Activated T-cell treated with anti-CD3 and anti-CD28 coated beads for 24 hours (primary cell): ENCODE measurements around the gene CLSTN1.

Experiments
- DNase-seq: peaks from one replicate; pipeline ENCODE4 v3.0.0-alpha.2; 2020; ENCODE audit warnings: low read depth

CLSTN1 gene

GRCh38 chr1:9730096-9730901 lies 93.5 kb downstream of the CLSTN1 start:
- no peak for DNase-seq

GRCh38 chr1:9729523-9729922 lies 94.2 kb downstream of the CLSTN1 start:
- DNase-seq, result no peak

GRCh38 chr1:9728451-9729295 lies 95.1 kb downstream of the CLSTN1 start:
- peak; percentile 59 for DNase-seq

GRCh38 chr1:9726905-9727595 lies 96.7 kb downstream of the CLSTN1 start:
- DNase-seq, result no peak

DNA sequence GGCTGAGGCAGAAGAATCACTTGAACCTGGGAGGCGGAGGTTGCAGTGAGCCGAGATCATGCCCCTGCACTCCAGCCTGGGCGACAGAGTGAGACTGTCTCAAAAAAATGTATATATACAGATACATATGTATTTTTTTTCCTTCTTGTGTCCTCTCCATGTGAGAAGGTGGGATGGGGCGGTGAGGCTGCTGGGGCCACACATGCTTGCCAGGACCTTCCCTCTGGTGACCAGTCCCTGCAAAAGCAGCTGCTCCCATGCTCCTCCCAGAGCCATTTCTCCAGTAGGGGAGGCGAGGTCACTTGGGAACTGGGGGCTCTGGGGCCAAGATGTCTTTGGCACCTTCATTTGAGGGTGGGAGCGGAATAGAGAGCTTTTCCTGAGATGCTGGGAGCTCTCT lies 97.4 kb downstream of the CLSTN1 start:
- no peak for DNase-seq

GRCh38 chr1:9724706-9725476 lies 98.9 kb downstream of the CLSTN1 start:
- peak; percentile 68 for DNase-seq

DNA sequence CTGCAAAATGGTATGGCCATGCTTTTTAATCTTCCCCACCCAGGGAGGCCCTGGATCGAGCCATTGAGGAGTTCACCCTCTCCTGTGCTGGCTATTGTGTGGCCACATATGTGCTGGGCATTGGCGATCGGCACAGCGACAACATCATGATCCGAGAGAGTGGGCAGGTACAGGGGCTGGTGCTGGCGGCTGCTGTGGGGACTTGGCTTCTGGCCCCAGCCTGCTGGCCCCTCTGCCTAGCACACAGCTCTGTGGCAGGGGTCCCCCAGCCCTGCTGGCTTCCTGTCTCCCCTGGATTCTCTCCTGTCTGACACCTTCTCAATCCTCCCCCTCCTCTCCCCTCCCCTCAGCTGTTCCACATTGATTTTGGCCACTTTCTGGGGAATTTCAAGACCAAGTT lies 99.8 kb downstream of the CLSTN1 start:
- no peak for DNase-seq

GRCh38 chr1:9723068-9723805 lies 100.5 kb downstream of the CLSTN1 start:
- no peak for DNase-seq

GRCh38 chr1:9722378-9722749 lies 101.4 kb downstream of the CLSTN1 start:
- no peak for DNase-seq

GRCh38 chr1:9721606-9722377 lies 102.0 kb downstream of the CLSTN1 start:
- peak; percentile 73 for DNase-seq

DNA sequence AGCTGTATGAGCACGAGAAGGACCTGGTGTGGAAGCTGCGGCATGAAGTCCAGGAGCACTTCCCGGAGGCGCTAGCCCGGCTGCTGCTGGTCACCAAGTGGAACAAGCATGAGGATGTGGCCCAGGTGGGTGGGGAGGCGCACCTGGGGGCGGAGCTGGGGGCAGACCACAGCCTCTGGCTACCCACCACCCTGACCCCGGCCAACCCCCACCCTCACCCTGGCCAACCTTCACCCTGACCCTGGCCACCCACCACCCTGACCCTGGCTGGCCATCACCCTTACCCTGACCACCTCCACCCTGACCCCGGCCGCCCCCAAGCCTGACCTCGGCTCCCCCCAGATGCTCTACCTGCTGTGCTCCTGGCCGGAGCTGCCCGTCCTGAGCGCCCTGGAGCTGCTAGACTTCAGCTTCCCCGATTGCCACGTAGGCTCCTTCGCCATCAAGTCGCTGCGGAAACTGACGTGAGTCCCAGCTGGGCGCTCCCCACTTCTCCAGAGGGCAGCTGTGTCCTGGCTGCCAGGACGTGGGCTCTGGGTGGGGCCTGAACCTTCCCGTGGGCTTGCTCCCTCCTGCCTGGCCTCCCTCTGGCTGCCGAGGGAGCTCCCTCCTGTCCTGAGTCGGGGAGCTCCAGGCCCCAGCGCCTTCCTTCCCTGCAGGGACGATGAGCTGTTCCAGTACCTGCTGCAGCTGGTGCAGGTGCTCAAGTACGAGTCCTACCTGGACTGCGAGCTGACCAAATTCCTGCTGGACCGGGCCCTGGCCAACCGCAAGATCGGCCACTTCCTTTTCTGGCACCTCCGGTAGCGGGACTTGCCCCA lies 102.8 kb downstream of the CLSTN1 start:
- DNase-seq, result no peak

- no peak for DNase-seq
These were observed 103.6 kb downstream of the CLSTN1 start for GRCh38 chr1:9719978-9720722.

DNA sequence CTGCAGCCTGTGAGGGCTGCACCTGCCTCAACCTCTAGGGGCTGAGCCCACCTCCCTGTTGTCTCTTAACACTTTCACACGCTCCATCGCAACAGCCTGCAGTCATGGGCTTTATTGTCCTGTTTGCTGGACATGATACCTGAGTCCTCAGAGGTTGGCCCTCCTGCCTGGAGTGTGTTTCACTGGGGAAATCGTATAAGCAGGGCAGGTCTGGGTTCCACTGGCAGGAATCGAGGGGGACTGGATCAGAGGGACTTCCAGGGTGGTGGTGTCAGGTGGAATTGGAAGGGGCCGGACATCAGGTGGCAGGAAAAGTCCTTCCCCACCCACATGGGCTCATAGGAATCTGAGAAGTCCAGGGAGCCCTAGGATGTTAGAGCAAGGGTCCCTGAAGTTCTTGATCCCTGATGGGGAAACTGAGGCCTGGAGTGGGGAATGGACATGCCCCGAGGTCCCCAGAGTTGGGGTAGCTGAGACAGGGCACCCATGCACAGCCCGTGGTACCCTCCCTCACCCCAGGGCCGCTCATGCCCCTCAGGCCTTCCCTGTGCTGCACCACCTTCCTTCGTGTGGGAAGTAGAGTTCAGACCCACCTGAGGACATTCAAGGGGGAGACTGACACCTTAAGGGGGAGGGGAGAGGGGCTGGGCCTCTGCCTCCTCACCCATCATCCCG lies 105.6 kb downstream of the CLSTN1 start:
- DNase-seq, result no peak

DNA sequence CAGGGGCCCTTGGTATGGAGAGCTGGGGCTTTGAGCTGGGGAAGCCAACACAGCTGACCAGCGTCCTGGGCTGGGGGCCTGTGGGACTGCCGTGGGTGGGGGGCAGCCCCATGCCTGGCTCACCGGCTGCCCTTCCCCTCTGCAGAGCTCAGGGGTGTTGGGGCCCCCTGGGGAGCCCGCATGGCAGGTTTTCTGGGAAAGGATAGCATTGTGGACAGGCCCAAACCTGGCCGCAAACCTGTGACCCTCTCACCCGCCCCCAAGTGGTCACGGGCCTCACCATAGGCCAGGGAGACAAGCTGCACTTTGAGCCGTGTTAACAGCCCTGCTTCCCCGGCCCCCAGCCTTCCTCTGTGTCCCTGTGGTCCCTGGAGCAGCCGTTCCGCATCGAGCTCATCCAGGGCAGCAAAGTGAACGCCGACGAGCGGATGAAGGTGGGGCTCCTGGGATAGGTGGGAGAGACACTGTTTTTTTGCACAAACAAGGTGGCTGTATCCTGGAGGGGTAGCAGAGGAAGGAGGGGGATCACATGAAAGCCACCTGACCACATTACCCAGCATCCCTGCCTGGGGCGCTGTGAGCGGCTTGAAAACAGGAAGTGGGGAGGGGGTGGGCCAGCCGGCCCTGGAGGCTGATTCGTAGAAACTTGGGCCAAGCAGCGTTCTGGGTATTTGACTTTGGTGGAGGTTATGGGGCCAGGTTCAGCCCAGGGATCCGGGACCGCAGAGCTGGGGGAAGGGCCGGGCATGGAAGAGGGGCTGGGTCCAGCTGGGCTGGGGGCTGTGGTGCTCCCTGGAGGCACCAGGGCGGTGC lies 106.4 kb downstream of the CLSTN1 start:
- peak; percentile 82 for DNase-seq

DNA sequence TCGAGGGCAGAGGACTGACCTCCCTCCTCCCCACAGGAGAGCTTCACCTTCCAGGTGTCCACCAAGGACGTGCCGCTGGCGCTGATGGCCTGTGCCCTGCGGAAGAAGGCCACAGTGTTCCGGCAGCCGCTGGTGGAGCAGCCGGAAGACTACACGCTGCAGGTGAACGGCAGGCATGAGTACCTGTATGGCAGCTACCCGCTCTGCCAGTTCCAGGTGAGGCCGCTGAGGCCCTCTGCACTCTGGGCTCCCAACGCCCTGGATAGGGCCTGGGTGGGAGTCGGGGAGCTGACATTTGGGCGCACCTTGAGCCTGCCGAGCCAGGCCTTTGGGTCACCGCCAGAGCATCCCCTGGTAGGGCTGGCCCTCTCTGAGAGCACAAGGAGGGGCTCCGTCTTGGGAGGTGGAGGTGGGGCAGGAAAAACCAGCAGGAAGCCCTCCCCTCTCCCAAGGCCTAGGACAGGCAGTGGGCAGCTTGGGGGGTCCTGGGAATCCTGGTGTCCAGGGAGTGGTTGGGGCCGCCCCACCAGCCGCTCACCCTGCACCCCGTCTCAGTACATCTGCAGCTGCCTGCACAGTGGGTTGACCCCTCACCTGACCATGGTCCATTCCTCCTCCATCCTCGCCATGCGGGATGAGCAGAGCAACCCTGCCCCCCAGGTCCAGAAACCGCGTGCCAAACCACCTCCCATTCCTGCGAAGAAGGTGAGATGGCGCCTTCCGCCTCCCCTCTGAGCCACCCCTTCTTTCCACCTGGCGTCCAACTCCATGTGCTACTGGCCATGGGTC lies 107.2 kb downstream of the CLSTN1 start:
- DNase-seq, result no peak

GRCh38 chr1:9715536-9716226 lies 108.1 kb downstream of the CLSTN1 start:
- no peak for DNase-seq
